ENCODE data around the gene XPO4.

The XPO4 gene

DNA sequence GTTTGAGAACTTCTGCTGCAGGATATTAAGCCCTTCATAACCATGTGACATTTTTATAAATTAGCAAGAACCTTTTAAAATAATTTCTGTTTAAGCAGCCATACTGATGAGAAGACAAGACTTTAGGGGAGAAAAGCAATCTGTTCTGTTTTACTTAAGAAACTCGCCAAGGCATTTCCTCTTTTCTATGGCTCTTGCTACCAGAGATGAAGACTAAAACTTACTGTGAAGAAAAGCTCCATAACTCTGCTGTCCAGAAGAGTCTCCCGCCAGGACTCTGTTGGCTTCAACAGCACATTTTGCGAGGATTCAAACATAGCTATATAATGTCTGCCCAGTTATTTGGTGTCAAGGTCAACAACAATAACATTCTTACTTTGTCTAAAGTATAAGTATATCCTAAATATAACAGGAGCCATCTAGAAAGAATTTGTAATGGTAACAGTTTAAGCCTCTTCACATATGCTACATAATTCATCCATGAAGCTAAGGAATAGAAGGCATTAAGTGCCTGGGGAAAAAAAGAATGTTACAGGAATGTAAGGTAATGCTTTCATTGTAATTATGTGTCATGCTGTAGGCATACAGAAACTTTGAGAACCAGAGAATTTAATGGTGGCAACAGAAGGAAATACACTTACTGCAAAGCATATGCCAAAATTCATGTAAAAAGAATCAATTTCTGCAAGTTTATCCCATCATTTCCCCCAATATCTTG, 75.5 kb downstream of the XPO4 start:
- no peak for FAIRE-seq

- no peak for FAIRE-seq
These were observed 76.2 kb downstream of the XPO4 start for GRCh38 chr13:20826301-20826700.

- no peak for FAIRE-seq
These were observed 77.1 kb downstream of the XPO4 start for GRCh38 chr13:20825477-20825875.

DNA sequence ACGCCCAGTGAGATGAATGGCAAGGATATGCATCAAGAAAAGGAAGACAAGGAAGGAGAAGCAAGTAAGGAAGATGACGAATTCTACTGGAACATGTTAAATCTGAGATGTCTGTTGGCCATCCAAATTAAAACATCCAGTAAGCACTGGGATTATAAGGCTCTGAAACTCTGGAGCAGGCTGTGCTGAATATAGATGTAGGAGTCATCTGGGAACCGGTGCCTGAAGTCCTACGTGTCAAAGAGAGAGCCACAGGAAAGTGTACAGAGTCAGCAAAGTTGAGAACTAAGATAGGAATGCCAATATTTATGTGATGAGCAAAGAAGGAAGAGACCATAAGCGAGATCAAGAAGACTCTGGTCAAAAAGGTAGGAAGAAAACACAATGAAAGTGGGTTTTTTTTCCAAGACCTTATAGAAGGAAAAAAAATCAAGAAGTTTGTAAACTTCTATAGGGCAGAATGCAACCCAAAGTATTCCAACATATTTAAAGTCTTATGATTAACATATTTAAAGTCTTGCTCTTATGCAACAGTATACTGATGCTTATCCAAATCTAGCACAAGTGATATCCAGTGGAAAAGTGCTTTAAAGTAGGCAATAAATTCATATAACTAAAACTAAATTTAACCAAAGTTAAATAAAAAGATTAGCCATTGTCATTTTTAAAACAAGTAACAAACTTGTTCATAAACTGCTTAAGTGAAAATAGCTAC, 77.6 kb downstream of the XPO4 start:
- peak; percentile 21 for FAIRE-seq

DNA sequence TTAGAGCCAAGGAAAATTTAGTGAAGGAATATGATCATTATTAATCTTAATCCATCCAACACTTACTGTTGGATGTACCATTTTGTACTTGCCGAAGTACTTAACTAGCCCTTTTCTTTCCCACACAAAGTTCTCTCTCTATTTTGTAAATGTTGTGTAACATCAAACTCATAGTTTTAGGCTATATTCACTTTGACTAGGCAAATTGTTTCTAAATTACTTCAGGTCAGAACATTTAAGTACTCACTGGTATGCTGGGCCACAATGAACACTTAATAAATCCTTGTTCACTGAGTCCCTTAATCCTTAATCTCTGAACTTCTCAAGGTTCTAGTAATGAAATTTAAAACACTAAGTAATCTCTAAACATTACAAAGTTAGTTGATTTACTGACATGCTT, 79.5 kb downstream of the XPO4 start:
- FAIRE-seq = no peak

DNA sequence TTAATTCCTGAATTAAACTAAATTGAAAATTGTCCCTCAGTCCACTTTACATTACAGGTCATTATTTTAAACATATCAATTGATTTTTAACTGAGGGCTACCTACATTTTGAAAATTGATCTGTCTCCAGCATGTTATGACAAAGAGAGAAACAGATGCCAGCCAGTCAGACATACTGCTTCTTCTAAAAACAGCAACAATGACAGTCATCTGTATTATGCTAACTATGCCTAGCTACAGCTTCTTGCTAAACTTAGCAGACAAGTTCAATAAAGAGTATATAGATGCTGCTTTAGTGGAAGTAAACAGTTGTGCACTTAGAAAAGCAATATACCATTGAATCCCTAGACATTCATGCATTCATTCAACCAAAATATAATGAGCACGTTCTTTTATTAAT, 80.1 kb downstream of the XPO4 start:
- FAIRE-seq = no peak

- no peak for FAIRE-seq
These were observed 82.8 kb downstream of the XPO4 start for GRCh38 chr13:20819715-20820114.

DNA sequence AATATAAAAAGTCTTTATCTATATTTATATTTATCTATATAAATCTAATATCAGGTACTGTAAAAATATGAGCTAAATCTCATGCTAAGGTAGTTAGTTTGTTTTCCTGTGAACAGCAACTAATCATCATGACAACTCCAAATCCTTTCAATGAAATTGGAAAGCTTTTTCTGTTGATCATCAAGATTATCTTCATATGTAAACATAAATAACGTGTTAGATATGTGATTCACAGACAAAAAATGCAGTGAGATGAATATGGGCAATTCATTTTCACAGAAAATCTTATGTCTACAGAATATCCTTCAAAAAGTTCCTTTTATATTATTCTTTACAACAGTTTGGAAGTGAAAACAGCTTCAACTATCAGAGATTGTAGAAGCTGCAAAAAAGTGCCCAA, 87.1 kb downstream of the XPO4 start:
- no peak for FAIRE-seq

DNA sequence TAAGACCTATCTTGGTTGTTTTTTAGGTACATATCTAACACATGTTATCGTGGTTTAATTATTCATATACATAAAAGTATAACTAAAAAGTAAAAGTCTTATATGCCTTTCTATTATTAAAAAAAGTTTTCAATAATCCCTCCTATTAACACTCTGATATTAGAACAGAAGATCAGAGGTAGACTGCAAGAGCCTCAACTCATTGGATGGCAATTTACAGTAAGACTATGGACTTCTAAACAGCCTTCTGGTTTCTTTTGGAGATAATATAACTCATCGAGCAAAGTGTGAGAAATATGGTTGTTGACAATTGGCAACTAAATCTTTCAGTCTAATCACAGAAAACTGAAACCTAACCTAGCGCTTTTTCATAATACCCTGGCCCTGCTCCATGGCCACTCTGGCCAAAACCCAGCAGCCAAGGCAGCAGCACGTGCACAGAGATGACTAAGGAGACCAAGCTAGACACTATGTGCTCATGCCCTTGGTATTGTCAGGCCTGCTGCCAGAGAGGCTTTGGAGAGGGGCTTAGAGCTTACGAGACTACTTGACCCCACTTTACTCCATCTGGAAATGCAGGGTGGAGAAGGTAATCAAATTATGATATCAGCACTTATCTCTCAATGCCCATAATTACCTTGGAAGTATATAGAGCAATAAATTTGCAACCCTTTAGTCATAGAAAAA, 88.2 kb downstream of the XPO4 start:
- peak; percentile 51 for FAIRE-seq

GRCh38 chr13:20812890-20813289, 89.7 kb downstream of the XPO4 start:
- no peak for FAIRE-seq

DNA sequence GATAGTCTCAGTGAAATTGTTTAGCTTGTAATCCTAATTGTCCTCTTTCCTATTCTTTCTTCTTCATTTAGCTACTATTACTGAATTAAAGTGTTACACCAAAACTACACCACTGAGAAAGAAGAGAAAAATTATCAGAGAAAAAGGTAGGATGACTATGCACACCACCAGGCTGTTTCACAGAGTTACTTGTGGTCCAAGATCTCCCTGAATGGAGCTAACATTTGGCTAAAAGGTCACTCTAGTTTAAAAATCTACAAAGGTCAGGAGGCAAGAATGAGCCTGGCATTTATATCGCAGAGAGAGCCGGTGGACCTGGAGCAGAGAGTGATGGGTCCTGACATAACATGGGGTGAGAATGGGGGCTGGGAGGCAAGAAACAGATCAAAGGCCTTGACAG, 91.7 kb downstream of the XPO4 start:
- FAIRE-seq = no peak

GRCh38 chr13:20808874-20809273, 93.7 kb downstream of the XPO4 start:
- no peak for FAIRE-seq

- no peak for FAIRE-seq
These were observed 99.2 kb downstream of the XPO4 start for GRCh38 chr13:20803180-20803965.

DNA sequence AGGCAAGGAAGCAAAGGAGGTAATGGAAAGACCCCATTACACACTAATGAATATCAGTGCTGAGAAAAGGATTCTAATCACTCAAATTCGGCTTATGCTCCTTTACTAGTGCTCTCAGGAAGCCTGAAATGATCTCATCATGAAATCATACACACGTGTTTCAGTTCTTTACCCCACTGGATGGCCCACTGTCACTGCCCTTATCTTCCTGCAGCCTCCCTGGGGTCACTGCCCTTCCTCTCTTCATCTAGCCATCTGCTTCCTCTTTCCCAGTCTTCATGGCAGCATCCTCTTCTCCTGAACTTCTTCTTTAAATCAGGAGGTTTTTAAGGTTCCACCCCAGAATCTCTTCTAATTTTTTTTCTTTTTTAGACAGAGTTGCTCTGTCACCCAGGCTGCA, 100.8 kb downstream of the XPO4 start:
- FAIRE-seq = no peak

DNA sequence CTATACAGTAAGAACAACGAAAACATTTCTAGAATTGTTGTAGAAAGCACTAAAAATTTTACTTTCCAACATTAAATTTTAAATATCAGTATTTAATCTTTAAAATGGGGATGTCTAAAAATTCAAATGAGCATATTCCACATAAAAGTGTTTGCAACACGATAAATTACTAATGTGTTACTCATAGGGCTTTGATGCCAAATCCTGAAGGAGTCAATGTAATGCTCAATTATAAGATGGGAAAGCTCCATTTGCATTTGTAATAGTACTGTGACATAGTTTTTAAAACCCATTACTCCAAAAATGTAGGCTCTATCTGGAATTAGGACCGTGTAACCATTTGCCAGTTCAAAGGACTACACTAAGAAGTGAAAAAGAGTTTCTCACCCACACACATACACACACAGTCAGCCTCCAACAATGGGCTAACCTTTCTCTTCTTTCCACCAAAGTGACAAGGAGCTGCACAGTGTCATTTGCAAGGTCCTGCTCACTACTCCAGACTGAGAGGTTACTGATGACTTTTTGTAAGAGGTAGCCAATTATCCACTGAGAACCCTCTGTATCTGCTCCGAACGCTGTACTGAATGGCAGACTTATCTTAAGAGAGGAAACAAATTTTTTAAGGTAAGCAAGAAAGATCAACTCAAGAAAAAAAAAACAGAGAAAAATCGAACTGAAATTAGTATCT, 102.7 kb downstream of the XPO4 start:
- no peak for FAIRE-seq

DNA sequence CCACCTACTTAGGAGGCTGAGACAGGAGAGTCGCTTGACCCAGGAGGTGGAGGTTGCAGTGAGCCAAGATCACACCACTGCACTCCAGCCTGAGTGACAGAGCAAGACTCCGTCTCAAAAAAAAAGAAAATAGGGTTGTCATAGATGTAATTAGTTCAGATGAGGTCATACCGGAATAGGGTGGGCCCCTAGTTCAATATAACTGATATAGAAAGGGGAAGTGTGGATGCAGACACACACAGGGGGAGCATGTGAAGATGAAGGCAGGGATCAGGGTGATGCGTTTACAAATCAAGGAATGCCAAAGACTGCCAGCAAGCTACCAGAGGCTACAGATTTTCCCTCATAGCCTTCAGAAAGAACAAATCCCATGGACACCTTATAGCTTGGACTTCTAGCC, 104.5 kb downstream of the XPO4 start:
- FAIRE-seq = no peak

DNA sequence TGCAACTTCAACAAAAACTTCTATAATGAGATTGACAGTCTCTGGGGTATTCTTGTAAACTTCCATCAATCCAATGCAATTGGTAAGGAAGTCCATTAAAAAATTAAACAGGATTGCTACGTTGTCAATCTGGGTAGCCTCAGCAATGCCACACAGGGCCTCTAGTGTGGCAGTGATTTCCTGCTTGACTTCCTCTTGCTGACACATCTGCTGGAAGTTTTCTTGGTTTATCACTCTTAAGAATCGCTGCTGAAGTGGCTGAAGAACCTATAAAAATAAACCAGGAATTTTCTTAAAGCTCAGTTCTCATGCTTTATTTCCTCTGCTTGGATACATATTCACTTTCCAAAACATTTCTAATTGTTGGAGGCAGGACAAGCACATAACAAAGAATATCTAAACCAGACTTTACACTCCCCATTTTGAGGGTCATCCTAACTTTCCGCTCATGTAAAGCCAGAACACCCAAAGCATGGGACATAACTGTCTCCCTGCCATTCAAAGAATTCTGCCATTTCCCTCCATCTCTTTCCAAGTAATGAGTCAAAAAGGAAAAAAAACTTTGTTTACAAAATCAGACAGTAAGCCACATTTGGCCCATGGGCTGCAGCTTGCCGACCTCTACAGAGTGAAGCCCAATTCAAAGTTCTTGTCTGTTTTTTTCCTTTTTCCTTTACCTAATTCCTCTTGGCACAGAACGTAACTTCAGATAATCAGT, 105.6 kb downstream of the XPO4 start:
- no peak for FAIRE-seq

DNA sequence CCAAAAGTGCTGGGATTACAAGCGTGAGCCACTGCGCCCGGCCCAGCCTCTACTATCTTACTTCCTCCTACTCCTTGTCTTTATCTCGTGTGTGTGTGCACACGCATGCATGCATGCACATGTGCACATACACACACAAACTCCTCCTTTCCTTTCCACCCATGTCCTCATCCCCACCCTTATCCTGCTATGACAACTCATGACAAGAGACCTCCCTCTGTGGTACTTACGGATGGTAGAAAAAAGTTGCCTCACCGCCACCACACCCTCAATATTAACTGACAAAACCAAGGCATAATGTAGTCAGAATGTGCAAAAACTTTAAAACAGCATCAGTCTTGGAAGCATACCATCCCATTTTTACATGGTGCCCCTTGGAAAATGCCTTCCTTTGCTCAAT, 112.9 kb downstream of the XPO4 start:
- FAIRE-seq = no peak

- no peak for FAIRE-seq
These were observed 114.2 kb downstream of the XPO4 start for GRCh38 chr13:20788312-20788711.

GRCh38 chr13:20787180-20787579, 115.4 kb downstream of the XPO4 start:
- no peak for FAIRE-seq

DNA sequence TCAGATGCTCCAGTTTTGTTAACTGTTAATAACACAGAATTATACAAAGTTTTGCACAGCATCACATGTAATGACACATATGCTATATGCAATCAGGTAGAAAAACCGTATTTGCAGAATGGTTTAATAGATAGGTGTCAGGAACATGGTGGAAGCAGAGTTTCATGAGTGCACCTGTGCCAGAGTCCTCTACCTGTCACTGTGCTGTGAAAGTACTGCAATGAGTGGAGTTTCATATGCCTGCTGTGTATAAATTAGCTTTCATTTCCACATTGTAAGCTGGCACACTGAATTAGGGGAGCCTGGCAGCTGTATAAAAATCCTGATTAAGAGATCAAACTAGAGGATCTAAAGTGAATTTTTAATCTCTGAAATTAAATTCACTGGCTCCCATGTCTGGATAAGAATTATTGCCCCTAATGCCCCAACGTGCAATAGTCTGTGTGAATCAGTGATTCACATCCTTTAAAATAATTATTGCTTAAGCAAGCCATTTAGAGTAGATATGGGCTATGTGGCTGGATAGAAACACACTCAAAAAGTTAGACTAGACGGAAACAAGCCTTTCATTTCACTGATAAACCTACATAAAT, 120.3 kb downstream of the XPO4 start:
- no peak for FAIRE-seq

- no peak for FAIRE-seq
These were observed 122.2 kb downstream of the XPO4 start for GRCh38 chr13:20780317-20780716.
